Measurements from ENCODE around the gene ARHGEF3. TPM values are rescaled to one million over a fixed set of nuclear protein-coding genes. Genes with fewer than 3 reads are reported as not detected.

ARHGEF3 gene
- total RNA-seq, 1 experiment from 2014 or later, result 7.9 TPM

DNA sequence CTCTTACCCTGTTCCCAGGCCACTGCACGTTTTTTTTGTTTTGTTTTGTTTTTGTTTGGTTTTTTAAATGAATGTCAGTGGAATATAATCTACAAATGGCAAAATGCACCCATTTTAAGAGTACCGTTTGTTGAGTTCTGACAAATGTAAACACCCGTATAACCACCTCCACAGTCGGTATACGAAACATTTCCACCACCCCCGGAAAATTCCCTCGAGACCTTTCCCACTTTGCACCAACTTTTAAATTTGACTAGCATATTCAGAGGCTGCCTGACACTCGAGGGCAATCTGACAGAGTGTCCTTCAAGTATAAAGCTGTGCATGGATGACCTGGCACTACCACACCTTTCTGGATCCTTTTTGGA lies 613 bp upstream of the ARHGEF3 start (continued):
- TF ChIP-seq, protein P1, sequence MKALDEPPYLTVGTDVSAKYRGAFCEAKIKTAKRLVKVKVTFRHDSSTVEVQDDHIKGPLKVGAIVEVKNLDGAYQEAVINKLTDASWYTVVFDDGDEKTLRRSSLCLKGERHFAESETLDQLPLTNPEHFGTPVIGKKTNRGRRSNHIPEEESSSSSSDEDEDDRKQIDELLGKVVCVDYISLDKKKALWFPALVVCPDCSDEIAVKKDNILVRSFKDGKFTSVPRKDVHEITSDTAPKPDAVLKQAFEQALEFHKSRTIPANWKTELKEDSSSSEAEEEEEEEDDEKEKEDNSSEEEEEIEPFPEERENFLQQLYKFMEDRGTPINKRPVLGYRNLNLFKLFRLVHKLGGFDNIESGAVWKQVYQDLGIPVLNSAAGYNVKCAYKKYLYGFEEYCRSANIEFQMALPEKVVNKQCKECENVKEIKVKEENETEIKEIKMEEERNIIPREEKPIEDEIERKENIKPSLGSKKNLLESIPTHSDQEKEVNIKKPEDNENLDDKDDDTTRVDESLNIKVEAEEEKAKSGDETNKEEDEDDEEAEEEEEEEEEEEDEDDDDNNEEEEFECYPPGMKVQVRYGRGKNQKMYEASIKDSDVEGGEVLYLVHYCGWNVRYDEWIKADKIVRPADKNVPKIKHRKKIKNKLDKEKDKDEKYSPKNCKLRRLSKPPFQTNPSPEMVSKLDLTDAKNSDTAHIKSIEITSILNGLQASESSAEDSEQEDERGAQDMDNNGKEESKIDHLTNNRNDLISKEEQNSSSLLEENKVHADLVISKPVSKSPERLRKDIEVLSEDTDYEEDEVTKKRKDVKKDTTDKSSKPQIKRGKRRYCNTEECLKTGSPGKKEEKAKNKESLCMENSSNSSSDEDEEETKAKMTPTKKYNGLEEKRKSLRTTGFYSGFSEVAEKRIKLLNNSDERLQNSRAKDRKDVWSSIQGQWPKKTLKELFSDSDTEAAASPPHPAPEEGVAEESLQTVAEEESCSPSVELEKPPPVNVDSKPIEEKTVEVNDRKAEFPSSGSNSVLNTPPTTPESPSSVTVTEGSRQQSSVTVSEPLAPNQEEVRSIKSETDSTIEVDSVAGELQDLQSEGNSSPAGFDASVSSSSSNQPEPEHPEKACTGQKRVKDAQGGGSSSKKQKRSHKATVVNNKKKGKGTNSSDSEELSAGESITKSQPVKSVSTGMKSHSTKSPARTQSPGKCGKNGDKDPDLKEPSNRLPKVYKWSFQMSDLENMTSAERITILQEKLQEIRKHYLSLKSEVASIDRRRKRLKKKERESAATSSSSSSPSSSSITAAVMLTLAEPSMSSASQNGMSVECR (CRISPR knock-in tag; IDR thresholded peaks at IDR 0.05; ENCODE audit: borderline replicate concordance), result no peak
- TF ChIP-seq ESRRA (CRISPR knock-in tag; IDR thresholded peaks at IDR 0.05; ENCODE audit: borderline replicate concordance), result no peak
- TF ChIP-seq CTCF (IDR thresholded peaks at IDR 0.05), result no peak
- no peak for TF ChIP-seq ZNF138 (CRISPR knock-in tag; conservative IDR thresholded peaks at IDR 0.05)
- TF ChIP-seq ZNF416 (CRISPR knock-in tag; IDR thresholded peaks at IDR 0.05), result no peak
- TF ChIP-seq, protein P2, sequence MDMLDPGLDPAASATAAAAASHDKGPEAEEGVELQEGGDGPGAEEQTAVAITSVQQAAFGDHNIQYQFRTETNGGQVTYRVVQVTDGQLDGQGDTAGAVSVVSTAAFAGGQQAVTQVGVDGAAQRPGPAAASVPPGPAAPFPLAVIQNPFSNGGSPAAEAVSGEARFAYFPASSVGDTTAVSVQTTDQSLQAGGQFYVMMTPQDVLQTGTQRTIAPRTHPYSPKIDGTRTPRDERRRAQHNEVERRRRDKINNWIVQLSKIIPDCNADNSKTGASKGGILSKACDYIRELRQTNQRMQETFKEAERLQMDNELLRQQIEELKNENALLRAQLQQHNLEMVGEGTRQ (CRISPR knock-in tag; IDR thresholded peaks at IDR 0.05), result no peak

- CTCF ChIA-PET, result interaction anchor here (0.6 to 11.6 kb wide), 47 partner anchors 9 to 1964 kb away, joined by 3 to 112 read pairs (median 5); partner anchors contain the start of genes CCDC66 and TASOR
- Mint-ChIP-seq H3K4me1 (peaks cover 22% of the 10 kb centered on the region), H3K36me3 (no peaks in the 10 kb centered on the region), H3K27me3 (ENCODE audit: low read depth) (peaks cover 13% of the 10 kb centered on the region), H3K9me3 (no peaks in the 10 kb centered on the region), H3K4me3 (peak overlapping the region; percentile 80), H3K27ac (no peak overlapping the region)
- POLR2A ChIA-PET, result interaction anchor here (0.6 to 1.1 kb wide), 8 partner anchors 11 to 985 kb away, joined by 3 to 6 read pairs (median 4); no protein-coding TSS in a partner anchor
- 0 out of 2 replicates have a peak, but pooled peaks have one; percentile 5 for TF ChIP-seq MYBL2 (CRISPR knock-in tag; IDR thresholded peaks at IDR 0.05)
- no peak for TF ChIP-seq GTF2I (CRISPR knock-in tag; conservative IDR thresholded peaks at IDR 0.05)
- no peak for DNase-seq (ENCODE audit: low spot score)
- ATAC-seq, result peak; percentile 10
These were observed 702 bp downstream of the ARHGEF3 start for GRCh38 chr3:56800832-56801661.

DNA sequence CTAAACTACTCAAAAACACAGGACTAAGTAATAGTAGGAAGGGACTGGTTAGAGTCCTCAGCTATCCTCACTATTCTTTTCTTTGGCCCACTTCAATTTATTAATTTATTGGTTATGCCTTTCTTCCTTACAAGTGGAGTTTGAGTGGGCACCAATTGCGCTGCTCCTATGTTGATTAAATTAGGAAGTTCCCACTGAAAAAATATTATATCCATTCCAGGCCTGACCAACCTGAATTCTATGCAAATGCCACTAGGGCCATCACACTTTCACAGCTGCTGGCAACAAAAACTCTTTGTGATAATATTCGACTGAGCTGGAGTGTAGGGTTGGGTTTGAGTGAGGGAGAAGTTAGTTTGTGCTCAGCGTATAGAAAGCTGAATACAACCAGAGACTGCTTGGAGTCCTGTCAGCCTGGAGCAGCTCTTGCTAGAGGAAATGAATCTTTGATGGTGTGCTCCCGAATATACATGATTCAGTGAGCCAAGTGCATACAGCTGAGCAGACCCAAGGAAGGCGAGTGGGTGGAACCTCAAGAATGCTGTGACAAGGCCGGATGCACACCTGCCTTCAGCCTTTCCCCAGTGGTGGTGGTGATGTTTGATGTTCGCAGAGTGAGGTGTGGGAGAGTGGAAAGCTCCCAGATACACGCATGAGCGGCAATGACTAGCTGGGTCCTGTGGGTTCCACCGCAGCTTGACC lies 1.5 kb downstream of the ARHGEF3 start:
- no peaks in the 10 kb centered on the region for H3K36me3 Mint-ChIP-seq
- DNase-seq (ENCODE audit: low spot score) (no peak), ATAC-seq (no peak)
- H3K4me1 Mint-ChIP-seq, result peaks cover 22% of the 10 kb centered on the region
- H3K9me3 Mint-ChIP-seq, result no peaks in the 10 kb centered on the region
- H3K4me3 Mint-ChIP-seq, result peak overlapping the region; percentile 80
- H3K27ac Mint-ChIP-seq, result no peak overlapping the region
- peaks cover 13% of the 10 kb centered on the region for H3K27me3 Mint-ChIP-seq (ENCODE audit: low read depth)
- ChIA-PET CTCF (interaction anchor here (0.6 to 11.6 kb wide), 37 partner anchors 8 to 303 kb away, joined by 3 to 112 read pairs (median 5); partner anchors contain the start of gene TASOR), POLR2A (interaction anchor here (0.6 kb wide), 1 partner anchor 67 kb away, joined by 5 read pairs; no protein-coding TSS in a partner anchor)
- no peak for TF ChIP-seq ZNF138 (CRISPR knock-in tag; conservative IDR thresholded peaks at IDR 0.05)
- no peak for TF ChIP-seq NFATC4 (CRISPR knock-in tag; IDR thresholded peaks at IDR 0.05)
- TF ChIP-seq NR2C2 (CRISPR knock-in tag; IDR thresholded peaks at IDR 0.05), result no peak
- no peak for TF ChIP-seq ZNF281 (CRISPR knock-in tag; IDR thresholded peaks at IDR 0.05)
- TF ChIP-seq SOX15 (CRISPR knock-in tag; IDR thresholded peaks at IDR 0.05), result no peak
- no peak for TF ChIP-seq ZSCAN18 (CRISPR knock-in tag; IDR thresholded peaks at IDR 0.05)
- no peak for TF ChIP-seq JUN (CRISPR knock-in tag; IDR thresholded peaks at IDR 0.05)
- TF ChIP-seq ELF4 (CRISPR knock-in tag; IDR thresholded peaks at IDR 0.05; ENCODE audit: low read depth), result no peak

Data from WTC11 (cell line).